ENCODE results near the gene HBM. TPM values are rescaled to one million over a fixed set of nuclear protein-coding genes. Genes with fewer than 3 reads are reported as not detected.

HBM gene, protein sequence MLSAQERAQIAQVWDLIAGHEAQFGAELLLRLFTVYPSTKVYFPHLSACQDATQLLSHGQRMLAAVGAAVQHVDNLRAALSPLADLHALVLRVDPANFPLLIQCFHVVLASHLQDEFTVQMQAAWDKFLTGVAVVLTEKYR
- polyA plus RNA-seq (2012; rRNA removed), result not detected in 2 replicates
- not detected in 2 replicates for polyA plus RNA-seq (2012; cell fraction: cytosol; rRNA removed)
- polyA plus RNA-seq (2012; cell fraction: nucleus; rRNA removed), result not detected in 2 replicates

DNA sequence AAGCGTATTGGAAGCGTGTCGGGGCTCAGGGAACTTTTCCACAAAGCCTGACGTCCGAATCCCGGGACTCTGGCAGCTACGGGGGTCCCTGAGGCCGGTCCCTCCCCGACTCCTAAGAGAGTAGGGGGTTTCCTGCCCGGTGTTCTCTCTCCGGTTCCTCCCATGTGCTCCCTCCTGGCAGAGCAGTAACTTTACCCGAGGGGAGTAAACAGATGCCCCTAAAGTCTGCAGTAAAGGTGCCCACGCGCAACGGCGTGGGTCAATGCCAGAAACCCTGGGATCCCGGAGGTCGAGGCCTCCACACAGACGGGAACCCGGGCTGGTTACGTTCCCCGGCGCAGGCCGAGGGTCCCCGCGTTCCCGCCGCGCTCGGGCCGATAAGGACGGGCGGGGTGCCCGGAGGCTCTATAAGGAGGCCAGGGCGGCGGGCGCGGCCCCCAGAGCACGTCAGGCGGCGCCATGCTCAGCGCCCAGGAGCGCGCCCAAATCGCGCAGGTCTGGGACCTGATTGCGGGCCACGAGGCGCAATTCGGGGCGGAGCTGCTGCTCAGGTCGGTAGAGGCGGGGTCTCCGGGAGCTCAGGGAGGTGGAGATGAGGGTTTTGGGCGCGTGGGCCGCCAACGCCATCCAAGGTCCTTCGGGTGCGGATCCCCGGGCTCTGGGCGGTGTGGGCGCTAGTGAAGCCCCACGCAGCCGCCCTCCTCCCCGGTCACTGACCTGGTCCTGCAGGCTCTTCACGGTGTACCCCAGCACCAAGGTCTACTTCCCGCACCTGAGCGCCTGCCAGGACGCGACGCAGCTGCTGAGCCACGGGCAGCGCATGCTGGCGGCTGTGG is at the start of gene HBM:
Gene HBM (plus strand): TSS at position 440 of the 836 bp plus-strand sequence. CDS start 20 bp downstream, at position 460.
- H3K36me3 ChIP-seq (replicated peaks in 1 of 2; ENCODE audit: control insufficient read depth in 1 of 2, insufficient read depth in 2 of 2, low read length in 1 of 2), result no peaks in the 10 kb centered on the region
- ChIA-PET POLR2A (no interaction called here), CTCF (interaction anchor here (1.0 to 2.8 kb wide), 9 partner anchors 10 to 196 kb away, joined by 3 to 18 read pairs (median 5); partner anchors contain the start of gene HBQ1)
- peaks cover 0 to 13% of the 10 kb centered on the region in 2 experiments; a peak in 1 of 4 replicates for H3K4me1 ChIP-seq (ENCODE audit: control insufficient read depth in 1 of 2, insufficient read depth in 2 of 2, low read depth in 1 of 2, low read length in 1 of 2)
- peak; percentile 59 for DNase-seq
- no peak within 1 kb of the TSS for H2AFZ ChIP-seq (ENCODE audit: low read depth)
- H4K20me1 ChIP-seq (ENCODE audit: insufficient read depth), result peaks cover 4% of the 10 kb centered on the region; the same call in 1 of the 2 replicates
- no peak for TF ChIP-seq RFX5 (IDR thresholded peaks at IDR 0.05; ENCODE audit: low read length)
- TF ChIP-seq MXI1 (IDR thresholded peaks at IDR 0.05; ENCODE audit: low read depth, low read length), result no peak
- TF ChIP-seq NFIC (IDR thresholded peaks at IDR 0.05; ENCODE audit: borderline replicate concordance), result no peak
- no peak for TF ChIP-seq SIN3A (IDR thresholded peaks at IDR 0.05; ENCODE audit: borderline replicate concordance, low read depth, low read length)
- no peak for TF ChIP-seq POLR2AphosphoS5 (IDR thresholded peaks at IDR 0.05; ENCODE audit: low read depth, low read length)
- TF ChIP-seq TEAD4 (IDR thresholded peaks at IDR 0.05; ENCODE audit: borderline replicate concordance, insufficient read depth), result no peak
- no peak for TF ChIP-seq FOXJ3 (CRISPR knock-in tag; IDR thresholded peaks at IDR 0.05)
- TF ChIP-seq, protein P1, sequence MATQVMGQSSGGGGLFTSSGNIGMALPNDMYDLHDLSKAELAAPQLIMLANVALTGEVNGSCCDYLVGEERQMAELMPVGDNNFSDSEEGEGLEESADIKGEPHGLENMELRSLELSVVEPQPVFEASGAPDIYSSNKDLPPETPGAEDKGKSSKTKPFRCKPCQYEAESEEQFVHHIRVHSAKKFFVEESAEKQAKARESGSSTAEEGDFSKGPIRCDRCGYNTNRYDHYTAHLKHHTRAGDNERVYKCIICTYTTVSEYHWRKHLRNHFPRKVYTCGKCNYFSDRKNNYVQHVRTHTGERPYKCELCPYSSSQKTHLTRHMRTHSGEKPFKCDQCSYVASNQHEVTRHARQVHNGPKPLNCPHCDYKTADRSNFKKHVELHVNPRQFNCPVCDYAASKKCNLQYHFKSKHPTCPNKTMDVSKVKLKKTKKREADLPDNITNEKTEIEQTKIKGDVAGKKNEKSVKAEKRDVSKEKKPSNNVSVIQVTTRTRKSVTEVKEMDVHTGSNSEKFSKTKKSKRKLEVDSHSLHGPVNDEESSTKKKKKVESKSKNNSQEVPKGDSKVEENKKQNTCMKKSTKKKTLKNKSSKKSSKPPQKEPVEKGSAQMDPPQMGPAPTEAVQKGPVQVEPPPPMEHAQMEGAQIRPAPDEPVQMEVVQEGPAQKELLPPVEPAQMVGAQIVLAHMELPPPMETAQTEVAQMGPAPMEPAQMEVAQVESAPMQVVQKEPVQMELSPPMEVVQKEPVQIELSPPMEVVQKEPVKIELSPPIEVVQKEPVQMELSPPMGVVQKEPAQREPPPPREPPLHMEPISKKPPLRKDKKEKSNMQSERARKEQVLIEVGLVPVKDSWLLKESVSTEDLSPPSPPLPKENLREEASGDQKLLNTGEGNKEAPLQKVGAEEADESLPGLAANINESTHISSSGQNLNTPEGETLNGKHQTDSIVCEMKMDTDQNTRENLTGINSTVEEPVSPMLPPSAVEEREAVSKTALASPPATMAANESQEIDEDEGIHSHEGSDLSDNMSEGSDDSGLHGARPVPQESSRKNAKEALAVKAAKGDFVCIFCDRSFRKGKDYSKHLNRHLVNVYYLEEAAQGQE (IDR thresholded peaks at IDR 0.05; ENCODE audit: low read depth, low read length), result no peak
- no peak for TF ChIP-seq TCF12 (IDR thresholded peaks at IDR 0.05)
- TF ChIP-seq, protein P2, sequence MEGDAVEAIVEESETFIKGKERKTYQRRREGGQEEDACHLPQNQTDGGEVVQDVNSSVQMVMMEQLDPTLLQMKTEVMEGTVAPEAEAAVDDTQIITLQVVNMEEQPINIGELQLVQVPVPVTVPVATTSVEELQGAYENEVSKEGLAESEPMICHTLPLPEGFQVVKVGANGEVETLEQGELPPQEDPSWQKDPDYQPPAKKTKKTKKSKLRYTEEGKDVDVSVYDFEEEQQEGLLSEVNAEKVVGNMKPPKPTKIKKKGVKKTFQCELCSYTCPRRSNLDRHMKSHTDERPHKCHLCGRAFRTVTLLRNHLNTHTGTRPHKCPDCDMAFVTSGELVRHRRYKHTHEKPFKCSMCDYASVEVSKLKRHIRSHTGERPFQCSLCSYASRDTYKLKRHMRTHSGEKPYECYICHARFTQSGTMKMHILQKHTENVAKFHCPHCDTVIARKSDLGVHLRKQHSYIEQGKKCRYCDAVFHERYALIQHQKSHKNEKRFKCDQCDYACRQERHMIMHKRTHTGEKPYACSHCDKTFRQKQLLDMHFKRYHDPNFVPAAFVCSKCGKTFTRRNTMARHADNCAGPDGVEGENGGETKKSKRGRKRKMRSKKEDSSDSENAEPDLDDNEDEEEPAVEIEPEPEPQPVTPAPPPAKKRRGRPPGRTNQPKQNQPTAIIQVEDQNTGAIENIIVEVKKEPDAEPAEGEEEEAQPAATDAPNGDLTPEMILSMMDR (IDR thresholded peaks at IDR 0.05), result no peak
- 3% methylated on average over 16 of the region's 75 CpGs for WGBS (ENCODE audit: low lambda C conversion rate)
- H3K9ac ChIP-seq, result no peak within 1 kb of the TSS
- peaks cover 28% of the 10 kb centered on the region for H3K27me3 ChIP-seq (ENCODE audit: insufficient read depth)
- H3K79me2 ChIP-seq (ENCODE audit: insufficient read depth), result no peaks in the 10 kb centered on the region
- H3K4me2 ChIP-seq, result peak within 1 kb of the TSS; percentile 74
- no peaks in the 10 kb centered on the region for H3K9me3 ChIP-seq
- no peaks in the 10 kb centered on the region for H3K9me2 ChIP-seq
- H3K4me3 ChIP-seq (ENCODE audit: low read depth in 2 of 2, low read length in 1 of 2), result peak within 1 kb of the TSS in 1 of 2 experiments; percentile 32; a peak in 2 of 4 replicates
- H3F3A ChIP-seq (replicated peaks; ENCODE audit: insufficient read depth), result no peaks in the 10 kb centered on the region
- no peak within 1 kb of the TSS for H3K27ac ChIP-seq (ENCODE audit: low read depth in 2 of 2, low read length in 1 of 2)

Measured in SK-N-SH (cell line).